GM12878 (cell line): ENCODE measurements around the gene VANGL2. TPM values are rescaled to one million over a fixed set of nuclear protein-coding genes. Genes with fewer than 3 reads are reported as not detected.
A peak's percentile ranks its signal among the peaks of the same experiment; 100 is the strongest.

ENCODE experiments used
- BCL11A ChIP-seq: IDR thresholded peaks from 2 replicates; pipeline ENCODE4 v1.6.1; 2011; ENCODE audit warnings: low read depth, low read length
- CEBPB ChIP-seq, 2 experiments: fragments of 150-350 bp in 1 of 2; IDR thresholded peaks; 2 replicates each; pipeline ENCODE4 v1.6.1; 2012 to 2014; ENCODE audit warnings: low read depth in 2 of 2, low read length in 2 of 2, borderline replicate concordance in 1 of 2, inconsistent platforms in 1 of 2
- CHD2 ChIP-seq: IDR thresholded peaks from 2 replicates; pipeline ENCODE4 v1.6.1; 2011; ENCODE audit warnings: low read depth, low read length, improper control_type of control experiment, borderline replicate concordance
- ESRRA ChIP-seq: IDR thresholded peaks from 2 replicates; pipeline ENCODE4 v1.6.1; 2012; ENCODE audit warnings: mild to moderate bottlenecking, low read length, improper control_type of control experiment
- EZH2 ChIP-seq: IDR thresholded peaks from 2 replicates; pipeline ENCODE4 v1.6.1; 2012; ENCODE audit warnings: low read depth, mild to moderate bottlenecking, control low read depth, inconsistent platforms, low read length, borderline replicate concordance; ENCODE audit not compliant: control insufficient read depth
- FOS ChIP-seq: IDR thresholded peaks from 3 replicates; pipeline ENCODE4 v1.6.1; 2011; ENCODE audit warnings: borderline replicate concordance; ENCODE audit not compliant: insufficient read length; ENCODE audit errors: extremely low read depth
- IKZF2 ChIP-seq, 2 experiments: fragments of 450-650 bp; IDR thresholded peaks; 2 replicates each; pipeline ENCODE4 v1.6.1; 2017; ENCODE audit warnings: mild to moderate bottlenecking in 2 of 2, moderate library complexity in 2 of 2
- JUND ChIP-seq: IDR thresholded peaks from 2 replicates; pipeline ENCODE4 v1.6.1; 2012; ENCODE audit warnings: low read depth, mild to moderate bottlenecking, low read length, improper control_type of control experiment, moderate library complexity
- KAT2A ChIP-seq: conservative IDR thresholded peaks from 2 replicates; pipeline ENCODE4 v1.6.1; 2011; ENCODE audit warnings: low read depth, low read length; ENCODE audit not compliant: control insufficient read depth
- KLF5 ChIP-seq: fragments of 450-650 bp; IDR thresholded peaks from 2 replicates; pipeline ENCODE4 v1.6.1; 2014; ENCODE audit warnings: mild to moderate bottlenecking; ENCODE audit not compliant: partially characterized antibody
- POLR2AphosphoS2 ChIP-seq: IDR thresholded peaks from 2 replicates; pipeline ENCODE4 v1.6.1; 2011; ENCODE audit warnings: low read depth, mild to moderate bottlenecking, low read length, improper control_type of control experiment, moderate library complexity
- POU2F2 ChIP-seq: IDR thresholded peaks from 3 replicates; pipeline ENCODE4 v1.6.1; 2011; ENCODE audit warnings: low read depth, mild to moderate bottlenecking, low read length, borderline replicate concordance
- RCOR1 ChIP-seq: conservative IDR thresholded peaks from 2 replicates; pipeline ENCODE4 v1.6.1; 2012; ENCODE audit warnings: low read depth, low read length, improper control_type of control experiment
- RELA ChIP-seq: fragments of 450-650 bp; IDR thresholded peaks from 2 replicates; pipeline ENCODE4 v1.8.0; 2014; ENCODE audit warnings: borderline replicate concordance; ENCODE audit not compliant: partially characterized antibody
- RUNX3 ChIP-seq: IDR thresholded peaks from 2 replicates; pipeline ENCODE4 v1.6.1; 2012; ENCODE audit warnings: low read length, inconsistent platforms
- SMAD1 ChIP-seq: fragments of 450-650 bp; IDR thresholded peaks from 2 replicates; pipeline ENCODE4 v1.6.1; 2018; ENCODE audit warnings: mild to moderate bottlenecking, low read depth; ENCODE audit not compliant: partially characterized antibody
- SRF ChIP-seq, 2 experiments: IDR thresholded peaks; 2 replicates each; pipeline ENCODE4 v1.6.1; 2011; ENCODE audit warnings: low read depth in 2 of 2, low read length in 2 of 2, mild to moderate bottlenecking in 1 of 2, moderate library complexity in 1 of 2
- TCF3 ChIP-seq: IDR thresholded peaks from 2 replicates; pipeline ENCODE4 v1.6.1; 2012; ENCODE audit warnings: low read depth, mild to moderate bottlenecking, low read length, borderline replicate concordance; ENCODE audit not compliant: insufficient read depth
- ZZZ3 ChIP-seq: IDR thresholded peaks from 2 replicates; pipeline ENCODE4 v1.6.1; 2011; ENCODE audit warnings: low read depth; ENCODE audit not compliant: control insufficient read depth, insufficient read length
- polyA plus RNA-seq, 11 experiments: library from polyadenylated mRNA; depleted of rRNA in 4 of 11; unstranded in 6 of 11; stranded (reverse) in 5 of 11; fragments of >200 nt; fragmentation: Nextera tagmentation in 4 of 11; fragmentation: Illumina TruSeq in 1 of 11; extraction: Ambion mirVana in 4 of 11; extraction: Trizol in 1 of 11; gene quantifications; 1 replicate in 1 of 11; 2 replicates in 10 of 11; pipeline versions ENCODE4 v1.2.1 to v1.2.3, GENCODE V29; 2011 to 2016; ENCODE audit warnings: inconsistent platforms in 2 of 11, missing spikeins in 2 of 11, low read depth in 1 of 11
- total RNA-seq, 4 experiments: library from RNA; depleted of rRNA in 3 of 4; stranded (reverse); fragments of >200 nt in 3 of 4; fragmentation: Illumina TruSeq in 1 of 4; extraction: Trizol in 1 of 4; gene quantifications; 2 replicates each; pipeline versions ENCODE4 v1.2.1 to v1.2.3, GENCODE V29; 2013 to 2021
- TF ChIP-seq, protein P1 (sequence below): fragments of 450-650 bp; IDR thresholded peaks from 2 replicates; pipeline ENCODE4 v1.6.1; 2018; ENCODE audit warnings: borderline replicate concordance, mild to moderate bottlenecking; ENCODE audit not compliant: partially characterized antibody
- TF ChIP-seq, protein P2 (sequence below): IDR thresholded peaks from 2 replicates; pipeline ENCODE4 v1.6.1; 2011; ENCODE audit warnings: borderline replicate concordance, low read depth, mild to moderate bottlenecking, moderate library complexity, mixed read lengths, low read length; ENCODE audit not compliant: insufficient read depth; ENCODE audit errors: extremely low read length
- TF ChIP-seq, protein P3 (sequence below): fragments of 450-650 bp; IDR thresholded peaks from 2 replicates; pipeline ENCODE4 v1.6.1; 2017; ENCODE audit warnings: low read depth, mild to moderate bottlenecking, moderate library complexity
- TF ChIP-seq, protein P4 (sequence below): fragments of 450-650 bp; formaldehyde crosslinking; IDR thresholded peaks from 2 replicates; pipeline ENCODE4 v1.4.0; 2020; ENCODE audit warnings: mild to moderate bottlenecking, moderate library complexity

VANGL2 gene
- total and polyA plus RNA-seq, 10 of the 15 experiments (the other 5 are each of a cell fraction or from before 2014, with no cell fraction given): 0.10 to 5.0 (median 0.27) TPM

DNA sequence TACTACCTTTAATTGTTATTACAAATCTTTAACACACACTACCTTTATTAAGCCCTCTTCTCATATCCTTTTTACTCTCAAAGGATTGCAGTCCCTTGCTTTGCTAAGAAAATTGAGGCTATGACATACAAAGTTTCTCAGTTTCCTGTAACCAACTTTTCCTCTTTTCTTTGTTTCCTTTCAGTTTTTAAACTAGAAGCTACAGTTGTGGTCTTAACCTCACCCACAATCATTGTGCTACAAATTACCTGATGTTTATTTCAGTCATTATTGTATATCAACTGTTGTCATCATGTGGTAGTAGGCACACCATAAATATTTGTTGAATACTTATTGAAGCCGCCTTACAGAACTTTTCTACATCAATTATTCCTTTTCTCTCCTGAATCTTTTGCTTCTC, 70.9 kb downstream of the VANGL2 start (continued):
- no peak for TF ChIP-seq KLF5
- TF ChIP-seq CEBPB (IDR thresholded peaks at IDR 0.05; ENCODE audit: borderline replicate concordance in 1 of 2, low read depth in 2 of 2, low read length in 2 of 2): no peak; a peak in 1 of 4 replicates
- no peak for TF ChIP-seq POU2F2
- no peak for TF ChIP-seq BCL11A
- no peak for TF ChIP-seq ESRRA
- TF ChIP-seq, protein P1, sequence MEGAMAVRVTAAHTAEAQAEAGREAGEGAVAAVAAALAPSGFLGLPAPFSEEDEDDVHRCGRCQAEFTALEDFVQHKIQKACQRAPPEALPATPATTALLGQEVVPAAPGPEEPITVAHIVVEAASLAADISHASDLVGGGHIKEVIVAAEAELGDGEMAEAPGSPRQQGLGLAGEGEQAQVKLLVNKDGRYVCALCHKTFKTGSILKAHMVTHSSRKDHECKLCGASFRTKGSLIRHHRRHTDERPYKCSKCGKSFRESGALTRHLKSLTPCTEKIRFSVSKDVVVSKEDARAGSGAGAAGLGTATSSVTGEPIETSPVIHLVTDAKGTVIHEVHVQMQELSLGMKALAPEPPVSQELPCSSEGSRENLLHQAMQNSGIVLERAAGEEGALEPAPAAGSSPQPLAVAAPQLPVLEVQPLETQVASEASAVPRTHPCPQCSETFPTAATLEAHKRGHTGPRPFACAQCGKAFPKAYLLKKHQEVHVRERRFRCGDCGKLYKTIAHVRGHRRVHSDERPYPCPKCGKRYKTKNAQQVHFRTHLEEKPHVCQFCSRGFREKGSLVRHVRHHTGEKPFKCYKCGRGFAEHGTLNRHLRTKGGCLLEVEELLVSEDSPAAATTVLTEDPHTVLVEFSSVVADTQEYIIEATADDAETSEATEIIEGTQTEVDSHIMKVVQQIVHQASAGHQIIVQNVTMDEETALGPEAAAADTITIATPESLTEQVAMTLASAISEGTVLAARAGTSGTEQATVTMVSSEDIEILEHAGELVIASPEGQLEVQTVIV: no peak
- TF ChIP-seq KAT2A: no peak
- no peak for TF ChIP-seq EZH2
- no peak for TF ChIP-seq CHD2
- TF ChIP-seq, protein P2, sequence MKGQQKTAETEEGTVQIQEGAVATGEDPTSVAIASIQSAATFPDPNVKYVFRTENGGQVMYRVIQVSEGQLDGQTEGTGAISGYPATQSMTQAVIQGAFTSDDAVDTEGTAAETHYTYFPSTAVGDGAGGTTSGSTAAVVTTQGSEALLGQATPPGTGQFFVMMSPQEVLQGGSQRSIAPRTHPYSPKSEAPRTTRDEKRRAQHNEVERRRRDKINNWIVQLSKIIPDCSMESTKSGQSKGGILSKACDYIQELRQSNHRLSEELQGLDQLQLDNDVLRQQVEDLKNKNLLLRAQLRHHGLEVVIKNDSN: no peak
- no peak for TF ChIP-seq SMAD1
- TF ChIP-seq, protein P3, sequence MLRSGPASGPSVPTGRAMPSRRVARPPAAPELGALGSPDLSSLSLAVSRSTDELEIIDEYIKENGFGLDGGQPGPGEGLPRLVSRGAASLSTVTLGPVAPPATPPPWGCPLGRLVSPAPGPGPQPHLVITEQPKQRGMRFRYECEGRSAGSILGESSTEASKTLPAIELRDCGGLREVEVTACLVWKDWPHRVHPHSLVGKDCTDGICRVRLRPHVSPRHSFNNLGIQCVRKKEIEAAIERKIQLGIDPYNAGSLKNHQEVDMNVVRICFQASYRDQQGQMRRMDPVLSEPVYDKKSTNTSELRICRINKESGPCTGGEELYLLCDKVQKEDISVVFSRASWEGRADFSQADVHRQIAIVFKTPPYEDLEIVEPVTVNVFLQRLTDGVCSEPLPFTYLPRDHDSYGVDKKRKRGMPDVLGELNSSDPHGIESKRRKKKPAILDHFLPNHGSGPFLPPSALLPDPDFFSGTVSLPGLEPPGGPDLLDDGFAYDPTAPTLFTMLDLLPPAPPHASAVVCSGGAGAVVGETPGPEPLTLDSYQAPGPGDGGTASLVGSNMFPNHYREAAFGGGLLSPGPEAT: no peak
- TF ChIP-seq, protein P4, sequence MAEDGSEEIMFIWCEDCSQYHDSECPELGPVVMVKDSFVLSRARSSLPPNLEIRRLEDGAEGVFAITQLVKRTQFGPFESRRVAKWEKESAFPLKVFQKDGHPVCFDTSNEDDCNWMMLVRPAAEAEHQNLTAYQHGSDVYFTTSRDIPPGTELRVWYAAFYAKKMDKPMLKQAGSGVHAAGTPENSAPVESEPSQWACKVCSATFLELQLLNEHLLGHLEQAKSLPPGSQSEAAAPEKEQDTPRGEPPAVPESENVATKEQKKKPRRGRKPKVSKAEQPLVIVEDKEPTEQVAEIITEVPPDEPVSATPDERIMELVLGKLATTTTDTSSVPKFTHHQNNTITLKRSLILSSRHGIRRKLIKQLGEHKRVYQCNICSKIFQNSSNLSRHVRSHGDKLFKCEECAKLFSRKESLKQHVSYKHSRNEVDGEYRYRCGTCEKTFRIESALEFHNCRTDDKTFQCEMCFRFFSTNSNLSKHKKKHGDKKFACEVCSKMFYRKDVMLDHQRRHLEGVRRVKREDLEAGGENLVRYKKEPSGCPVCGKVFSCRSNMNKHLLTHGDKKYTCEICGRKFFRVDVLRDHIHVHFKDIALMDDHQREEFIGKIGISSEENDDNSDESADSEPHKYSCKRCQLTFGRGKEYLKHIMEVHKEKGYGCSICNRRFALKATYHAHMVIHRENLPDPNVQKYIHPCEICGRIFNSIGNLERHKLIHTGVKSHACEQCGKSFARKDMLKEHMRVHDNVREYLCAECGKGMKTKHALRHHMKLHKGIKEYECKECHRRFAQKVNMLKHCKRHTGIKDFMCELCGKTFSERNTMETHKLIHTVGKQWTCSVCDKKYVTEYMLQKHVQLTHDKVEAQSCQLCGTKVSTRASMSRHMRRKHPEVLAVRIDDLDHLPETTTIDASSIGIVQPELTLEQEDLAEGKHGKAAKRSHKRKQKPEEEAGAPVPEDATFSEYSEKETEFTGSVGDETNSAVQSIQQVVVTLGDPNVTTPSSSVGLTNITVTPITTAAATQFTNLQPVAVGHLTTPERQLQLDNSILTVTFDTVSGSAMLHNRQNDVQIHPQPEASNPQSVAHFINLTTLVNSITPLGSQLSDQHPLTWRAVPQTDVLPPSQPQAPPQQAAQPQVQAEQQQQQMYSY (CRISPR knock-in tag): no peak
- no peak for TF ChIP-seq FOS
- no peak for TF ChIP-seq POLR2AphosphoS2
- no peak for TF ChIP-seq ZZZ3
- no peak for TF ChIP-seq JUND
- TF ChIP-seq IKZF2 (IDR thresholded peaks at IDR 0.05): peak in 1 of 2 experiments; percentile 30; a peak in 1 of 4 replicates
- TF ChIP-seq TCF3: no peak
- TF ChIP-seq RUNX3: peak; percentile 80
- no peak for TF ChIP-seq SRF (IDR thresholded peaks at IDR 0.05; ENCODE audit: low read depth in 2 of 2, low read length in 2 of 2)
- TF ChIP-seq RELA: no peak
- no peak for TF ChIP-seq RCOR1
